ENCODE data around the gene CACNA1B. TPM values are rescaled to one million over a fixed set of nuclear protein-coding genes. Genes with fewer than 3 reads are reported as not detected.

The CACNA1B gene
- total and polyA plus RNA-seq, 2 of the 4 experiments (the other 2 are of a cell fraction): 0.02 TPM; not detected in 1

GRCh38 chr9:138066049-138066448, 188.5 kb downstream of the CACNA1B start:
- ATAC-seq (ENCODE audit: low read depth) (no peak), DNase-seq (no peak)
- H2BK15ac ChIP-seq (ENCODE audit: low read depth, low read length): no peak overlapping the region
- H3K18ac ChIP-seq (ENCODE audit: low read depth, low read length): no peak overlapping the region
- H3K27me3 ChIP-seq (ENCODE audit: control insufficient read depth, insufficient read depth, low read length): no peaks in the 10 kb centered on the region
- dilution Hi-C loops (cut with HindIII; ENCODE audit: low sequenced_read_pairs, unreplicated experiment): no loop called here
- ChIA-PET CTCF (no interaction called here), POLR2A (ENCODE audit: unreplicated experiment) (no interaction called here)
- no peak overlapping the region for H3K9ac ChIP-seq (ENCODE audit: low read depth, low read length)
- no peak for TF ChIP-seq USF2 (IDR thresholded peaks at IDR 0.05; ENCODE audit: low read depth, low read length)
- no peak for TF ChIP-seq CEBPB (IDR thresholded peaks at IDR 0.05; ENCODE audit: low read depth, low read length)
- TF ChIP-seq POLR2A (IDR thresholded peaks at IDR 0.05; ENCODE audit: low read depth, low read length): no peak
- TF ChIP-seq BHLHE40 (IDR thresholded peaks at IDR 0.05; ENCODE audit: low read depth, low read length): no peak
- no peak for TF ChIP-seq RFX5 (IDR thresholded peaks at IDR 0.05; ENCODE audit: low read depth, low read length)
- no peak for TF ChIP-seq RAD21 (IDR thresholded peaks at IDR 0.05; ENCODE audit: low read length)
- no peak for TF ChIP-seq MAZ (IDR thresholded peaks at IDR 0.05; ENCODE audit: borderline replicate concordance, low read depth, low read length)
- TF ChIP-seq, protein P1, sequence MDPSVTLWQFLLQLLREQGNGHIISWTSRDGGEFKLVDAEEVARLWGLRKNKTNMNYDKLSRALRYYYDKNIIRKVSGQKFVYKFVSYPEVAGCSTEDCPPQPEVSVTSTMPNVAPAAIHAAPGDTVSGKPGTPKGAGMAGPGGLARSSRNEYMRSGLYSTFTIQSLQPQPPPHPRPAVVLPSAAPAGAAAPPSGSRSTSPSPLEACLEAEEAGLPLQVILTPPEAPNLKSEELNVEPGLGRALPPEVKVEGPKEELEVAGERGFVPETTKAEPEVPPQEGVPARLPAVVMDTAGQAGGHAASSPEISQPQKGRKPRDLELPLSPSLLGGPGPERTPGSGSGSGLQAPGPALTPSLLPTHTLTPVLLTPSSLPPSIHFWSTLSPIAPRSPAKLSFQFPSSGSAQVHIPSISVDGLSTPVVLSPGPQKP (IDR thresholded peaks at IDR 0.05; ENCODE audit: borderline replicate concordance, low read depth, low read length): no peak
- no peak for TF ChIP-seq MXI1 (IDR thresholded peaks at IDR 0.05; ENCODE audit: borderline replicate concordance, low read depth, low read length)
- TF ChIP-seq CHD1 (IDR thresholded peaks at IDR 0.05; ENCODE audit: low read depth, low read length): no peak
- TF ChIP-seq MAFK (IDR thresholded peaks at IDR 0.05; ENCODE audit: low read depth, low read length): no peak
- TF ChIP-seq SMC3 (IDR thresholded peaks at IDR 0.05; ENCODE audit: low read depth, low read length): no peak
- TF ChIP-seq NFE2L2 (IDR thresholded peaks at IDR 0.05; ENCODE audit: low read depth, low read length): no peak
- TF ChIP-seq CTCF (conservative IDR thresholded peaks at IDR 0.05; ENCODE audit: low read depth, low read length): no peak
- TF ChIP-seq FOS (IDR thresholded peaks at IDR 0.05; ENCODE audit: low read depth, low read length): no peak
- no peak for TF ChIP-seq RCOR1 (IDR thresholded peaks at IDR 0.05; ENCODE audit: insufficient replicate concordance, low read length)
- H3K4me2 ChIP-seq (ENCODE audit: low read depth, low read length): no peak overlapping the region
- no peaks in the 10 kb centered on the region for H4K20me1 ChIP-seq (ENCODE audit: insufficient read depth, low read length)
- no peak overlapping the region for H4K5ac ChIP-seq (ENCODE audit: low read depth, low read length)
- no peak overlapping the region for H2BK20ac ChIP-seq (ENCODE audit: low read depth, low read length)
- WGBS, 2 experiments (ENCODE audit: extremely low coverage in 2 of 2, insufficient read length in 1 of 2): 53% methylated on average over 3 of the region's 6 CpGs; no CpG with 5 or more reads in 1 of the 2 experiments
- no peak overlapping the region for H3K4me3 ChIP-seq (ENCODE audit: insufficient read depth, low read depth, low read length)
- in situ Hi-C loops (cut with MboI; ENCODE audit: low sequenced_read_pairs): no loop called here
- no peak overlapping the region for H2BK120ac ChIP-seq (ENCODE audit: low read depth, low read length)
- no peak overlapping the region for H3K56ac ChIP-seq (ENCODE audit: extremely low read depth, insufficient read depth, low read length)
- H3K79me1 ChIP-seq (ENCODE audit: low read depth in 1 of 2, low read length in 2 of 2): no peaks in the 10 kb centered on the region
- intact Hi-C loops (cut with micrococcal nuclease): no loop called here
- no peak overlapping the region for H2AK9ac ChIP-seq (replicated peaks; ENCODE audit: low read depth, low read length, poor library complexity)
- H3K36me3 ChIP-seq (ENCODE audit: control insufficient read depth, insufficient read depth, low read length): no peaks in the 10 kb centered on the region
- no peak overlapping the region for H4K8ac ChIP-seq (ENCODE audit: low read depth in 2 of 2, low read length in 2 of 2)
- H3K9me1 ChIP-seq (ENCODE audit: insufficient read depth, low read length): no peaks in the 10 kb centered on the region
- H3K23ac ChIP-seq (ENCODE audit: low read depth, low read length): no peak overlapping the region
- no peak overlapping the region for H3K4ac ChIP-seq (ENCODE audit: low read depth, low read length)
- no peak overlapping the region for H4K91ac ChIP-seq (ENCODE audit: insufficient read depth, low read depth, low read length)
- no peak overlapping the region for H3K14ac ChIP-seq (replicated peaks; ENCODE audit: low read depth, low read length)
- H2AK5ac ChIP-seq (ENCODE audit: low read depth, low read length): no peak overlapping the region
- no peaks in the 10 kb centered on the region for H3K4me1 ChIP-seq (ENCODE audit: control insufficient read depth, insufficient read depth, low read length)
- no peak overlapping the region for H3K27ac ChIP-seq (ENCODE audit: insufficient read depth, low read length)
- H2BK5ac ChIP-seq (ENCODE audit: low read depth, low read length, poor library complexity, severe bottlenecking): no peak overlapping the region
- peaks cover 61% of the 10 kb centered on the region for H3K9me3 ChIP-seq (ENCODE audit: control insufficient read depth, insufficient read depth, low read length)
- no peak overlapping the region for H2AFZ ChIP-seq (replicated peaks; ENCODE audit: low read length, poor library complexity)
- no TSS peak for BruUV-seq (replicated peaks)

All from IMR-90 (cell line).